HG03025 (cell line): Measurements from ENCODE around the gene ZNF691.

Experiments used
- ATAC-seq: cut with Tn5 transposase; IDR thresholded peaks from one replicate; pipeline ENCODE4 v1.9.1; 2021; ENCODE audit warnings: mild to moderate bottlenecking, moderate library complexity; ENCODE audit not compliant: unreplicated experiment, low FRiP score

The ZNF691 gene

DNA sequence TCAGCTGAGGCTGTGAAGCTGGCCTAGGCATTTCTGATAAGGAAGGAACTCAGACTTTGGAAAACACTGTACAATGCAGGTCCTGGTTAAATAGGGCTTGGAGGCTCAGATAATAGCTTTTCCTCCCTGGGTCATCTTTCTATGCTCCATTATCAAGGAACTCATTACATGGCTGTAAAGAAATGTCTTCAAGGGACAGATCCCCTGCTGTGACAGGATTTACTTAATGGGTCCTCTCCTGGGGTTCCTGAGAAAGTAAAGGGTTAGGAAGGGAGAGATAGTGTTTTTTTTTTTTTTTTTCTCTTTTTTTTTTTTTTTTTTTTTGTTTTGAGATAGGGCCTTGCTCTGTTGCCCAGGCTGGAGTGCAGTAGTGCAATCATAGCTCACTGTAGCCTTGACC is 15.1 kb upstream of the ZNF691 start:
- no peak for ATAC-seq

DNA sequence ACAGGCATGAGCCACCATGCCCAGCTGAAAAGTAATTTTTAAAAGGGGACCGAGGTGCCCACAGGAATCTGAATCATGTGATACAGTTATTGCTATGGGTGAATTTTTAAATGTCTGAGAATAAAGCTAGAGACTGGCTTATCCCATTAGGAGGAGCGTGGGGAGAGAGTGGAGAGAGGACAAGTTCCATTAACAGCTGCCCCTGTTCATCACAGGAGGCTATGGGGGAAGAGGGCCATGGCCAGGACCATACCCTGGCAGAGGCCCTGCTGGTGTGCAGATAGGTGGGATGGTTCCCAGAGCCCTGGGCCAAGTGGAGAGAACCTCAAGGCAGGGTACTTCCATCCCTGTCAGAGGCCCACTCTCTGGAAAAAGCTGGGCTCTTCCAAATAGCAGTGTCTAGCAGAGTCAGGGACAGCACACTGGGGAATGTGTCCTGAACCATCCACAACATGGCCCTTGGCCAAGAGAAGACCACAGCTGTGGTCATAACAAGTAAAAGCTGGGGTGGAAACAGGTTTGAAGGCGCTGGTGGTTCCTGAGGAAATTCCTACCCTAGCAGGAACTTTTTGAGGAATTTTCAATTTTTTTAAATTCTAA is 13.7 kb upstream of the ZNF691 start:
- no peak for ATAC-seq

DNA sequence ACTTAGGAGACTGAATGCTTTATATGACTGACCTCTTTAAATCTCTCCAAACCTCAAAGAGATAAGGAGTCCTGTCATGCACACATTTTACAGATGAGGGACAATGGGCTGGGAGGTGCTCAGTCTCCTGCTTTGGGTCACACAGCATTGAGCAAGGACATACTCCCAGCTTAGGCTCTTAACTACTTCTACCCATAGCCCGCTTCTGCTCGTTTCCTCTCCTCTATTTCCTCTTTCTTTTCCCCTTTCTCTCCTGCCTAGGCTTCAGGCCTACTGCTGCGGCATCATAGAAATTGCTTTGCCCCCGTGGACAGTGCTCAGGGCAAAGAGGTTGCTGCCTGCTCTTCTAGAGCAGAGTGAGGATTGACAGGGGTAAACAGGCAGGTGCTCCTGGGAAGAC is 12.4 kb upstream of the ZNF691 start:
- no peak for ATAC-seq

GRCh38 chr1:42834803-42835202 is 11.6 kb upstream of the ZNF691 start:
- no peak for ATAC-seq

GRCh38 chr1:42835422-42835821 is 11.0 kb upstream of the ZNF691 start:
- ATAC-seq = no peak

GRCh38 chr1:42837709-42838108 is 8.7 kb upstream of the ZNF691 start:
- ATAC-seq = no peak

GRCh38 chr1:42838482-42839190 is 7.8 kb upstream of the ZNF691 start:
- ATAC-seq = no peak

GRCh38 chr1:42841010-42841409 is 5.4 kb upstream of the ZNF691 start:
- ATAC-seq = no peak

DNA sequence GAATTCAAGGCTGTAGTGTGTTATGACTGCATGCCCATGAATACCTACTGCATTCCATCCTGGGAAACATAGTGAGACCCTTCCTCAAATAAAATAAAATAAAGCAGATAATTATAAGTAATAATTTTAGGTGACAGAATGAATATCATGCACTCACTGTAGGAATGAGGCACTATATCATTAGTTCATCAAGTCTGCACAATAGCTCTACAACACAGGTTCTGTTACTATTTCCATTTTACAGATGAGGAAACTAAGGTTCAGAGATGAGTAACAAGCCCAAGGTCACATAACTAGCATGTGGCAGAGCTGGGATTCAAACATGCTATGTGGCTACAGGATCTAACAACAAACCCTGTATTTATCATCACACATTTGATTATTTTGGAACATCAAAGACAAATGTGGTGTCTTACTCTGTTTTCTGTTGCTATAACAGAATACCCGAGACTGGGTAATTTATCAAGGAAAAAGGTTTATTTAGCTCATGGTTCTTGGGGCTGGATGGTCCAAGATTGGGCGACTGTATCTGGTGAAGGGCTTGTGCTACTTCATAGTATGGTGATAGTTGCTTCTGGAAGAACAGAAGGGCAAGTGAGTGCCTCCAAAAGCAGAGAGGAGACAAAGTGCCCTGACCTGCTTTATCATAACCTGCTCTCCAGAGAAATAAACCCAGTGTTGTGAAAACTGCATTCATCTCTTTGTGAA is 4.8 kb upstream of the ZNF691 start:
- ATAC-seq = no peak

DNA sequence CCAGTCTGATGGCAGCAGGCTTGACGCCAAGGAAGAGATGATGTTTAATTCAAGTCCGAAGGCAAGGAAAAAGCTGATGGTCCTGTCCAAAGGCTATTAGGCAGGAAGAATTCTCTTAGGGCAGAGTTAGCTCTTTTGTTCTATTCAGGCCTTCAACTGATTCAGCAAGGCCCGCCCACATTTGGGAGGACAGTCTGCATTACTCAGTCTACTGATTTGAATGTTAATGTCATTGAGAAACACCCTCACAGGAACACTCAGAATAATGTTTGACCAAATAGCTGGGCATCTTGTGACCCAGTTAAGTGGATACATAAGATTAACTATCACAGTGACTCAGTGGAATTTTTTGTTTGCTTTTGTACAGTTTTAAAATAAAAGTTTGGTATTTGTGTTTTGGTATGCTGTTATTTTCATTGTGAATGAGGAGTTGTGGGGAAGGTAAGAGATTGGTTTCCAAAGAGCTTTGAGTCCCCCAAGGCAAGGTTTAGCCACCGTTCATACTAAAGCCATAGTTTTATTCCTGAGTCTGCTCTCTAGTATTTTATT is 1.7 kb upstream of the ZNF691 start:
- ATAC-seq = no peak

- no peak for ATAC-seq
These were observed 1.2 kb upstream of the ZNF691 start for GRCh38 chr1:42845193-42845592.

- peak; percentile 12 for ATAC-seq
These were observed 552 bp upstream of the ZNF691 start for GRCh38 chr1:42845866-42846256.

- ATAC-seq = no peak
These were observed 740 bp downstream of the ZNF691 start for GRCh38 chr1:42847111-42847595.

DNA sequence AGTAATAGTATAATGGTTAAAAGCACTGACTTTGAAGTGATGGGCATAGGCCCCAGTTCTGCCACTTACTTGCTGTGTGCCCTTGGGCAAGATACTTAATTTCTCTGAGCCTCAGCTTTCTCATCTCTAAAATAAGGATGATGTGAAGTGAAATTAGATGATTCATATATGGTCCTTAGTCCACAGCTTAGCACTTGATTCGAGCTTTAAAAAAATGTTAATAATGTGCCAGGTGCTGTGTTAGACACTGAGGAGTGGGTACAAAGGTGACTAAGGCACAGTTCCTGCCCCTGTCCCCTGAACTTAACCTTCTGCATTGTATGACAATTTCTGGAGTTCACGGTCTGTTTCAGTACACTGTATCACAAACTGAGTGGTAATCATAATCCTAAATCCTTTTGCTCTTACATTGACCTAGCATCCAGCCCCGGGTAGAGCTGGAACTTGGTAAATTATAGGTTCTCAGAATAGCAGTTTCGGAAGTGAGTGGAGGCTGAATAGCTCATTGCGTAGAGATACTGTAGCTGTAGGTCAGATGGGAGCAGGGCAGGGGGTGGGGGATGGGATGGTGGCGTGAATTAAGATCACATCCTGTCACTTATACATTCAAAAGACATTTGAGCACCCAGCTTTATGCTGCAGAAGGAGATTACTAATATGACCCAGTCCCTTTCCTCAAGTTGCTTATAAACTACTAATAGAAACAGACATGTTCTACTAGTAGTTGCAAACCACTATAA is 1.5 kb downstream of the ZNF691 start:
- no peak for ATAC-seq

GRCh38 chr1:42848823-42849537 is 2.6 kb downstream of the ZNF691 start:
- no peak for ATAC-seq

DNA sequence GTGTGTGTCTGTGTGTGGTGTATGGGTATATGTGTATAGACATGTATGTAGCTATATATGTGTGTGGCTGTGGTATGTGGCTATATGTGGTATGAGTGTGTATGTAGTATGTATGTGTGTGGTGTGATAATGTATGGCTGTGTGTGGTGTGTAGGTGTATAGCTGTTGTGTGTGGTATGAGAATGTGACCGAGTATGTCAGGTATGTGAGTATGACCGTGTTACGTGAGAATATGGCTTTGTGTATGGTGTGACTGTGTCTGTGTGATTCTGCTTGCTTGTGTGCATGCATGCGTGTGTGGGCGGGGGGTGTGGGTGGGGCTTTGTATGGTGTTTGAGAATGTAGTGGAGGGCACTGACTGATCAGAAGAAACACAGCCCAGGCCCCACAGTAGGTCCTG is 3.5 kb downstream of the ZNF691 start:
- no peak for ATAC-seq

GRCh38 chr1:42851420-42851819 is 5.0 kb downstream of the ZNF691 start:
- ATAC-seq = no peak

DNA sequence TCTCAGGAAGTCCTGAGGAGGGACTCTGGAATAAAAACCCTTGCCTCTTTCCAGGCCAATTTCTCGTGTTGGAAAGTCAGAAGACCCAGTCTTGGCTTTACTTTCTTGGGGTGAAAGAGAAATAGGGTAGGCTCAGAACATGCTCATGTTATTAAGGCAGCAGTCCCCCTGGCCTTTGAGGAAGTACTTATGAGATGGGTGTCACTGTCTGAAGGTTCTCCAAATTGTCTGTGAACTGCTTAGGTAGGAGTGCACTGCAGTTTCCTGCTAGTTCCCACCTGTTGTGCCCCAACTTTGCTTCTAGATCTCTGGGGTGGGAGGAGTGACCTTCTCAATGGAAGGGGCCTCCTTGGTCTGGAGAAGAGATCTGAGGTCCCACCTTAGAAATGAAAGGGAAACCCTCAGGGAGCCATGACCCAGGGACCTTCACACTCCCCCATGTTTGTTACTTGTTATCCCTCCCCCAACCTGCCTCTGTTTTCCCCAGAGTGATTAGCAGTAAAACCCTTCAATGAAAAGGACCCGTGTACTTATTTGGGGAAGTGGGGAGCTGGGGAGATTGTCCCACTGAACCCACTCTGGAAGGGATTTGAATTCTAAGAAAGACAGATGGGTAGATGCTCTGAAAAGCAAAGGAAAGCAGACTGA is 5.7 kb downstream of the ZNF691 start:
- no peak for ATAC-seq

GRCh38 chr1:42852608-42852980 is 6.2 kb downstream of the ZNF691 start:
- no peak for ATAC-seq
